HG03103 (cell line): Measurements from ENCODE around the gene OGFRL1.

Experiments
- ATAC-seq: cut with Tn5 transposase; IDR thresholded peaks from one replicate; pipeline ENCODE4 v1.9.1; 2021; ENCODE audit warnings: low read depth; ENCODE audit not compliant: unreplicated experiment

The OGFRL1 gene

GRCh38 chr6:71280701-71281100 is 7.9 kb upstream of the OGFRL1 start:
- no peak for ATAC-seq

- ATAC-seq: no peak
These were observed 3.8 kb upstream of the OGFRL1 start for GRCh38 chr6:71284785-71285184.

GRCh38 chr6:71287038-71287437 is 1.6 kb upstream of the OGFRL1 start:
- no peak for ATAC-seq

GRCh38 chr6:71287926-71288227 is 734 bp upstream of the OGFRL1 start:
- no peak for ATAC-seq

GRCh38 chr6:71289039-71289801 is 609 bp downstream of the OGFRL1 start:
- peak; percentile 22 for ATAC-seq

- no peak for ATAC-seq
These were observed 1.2 kb downstream of the OGFRL1 start for GRCh38 chr6:71289802-71290175.

- no peak for ATAC-seq
These were observed 2.0 kb downstream of the OGFRL1 start for GRCh38 chr6:71290611-71291010.

GRCh38 chr6:71292001-71292400 is 3.4 kb downstream of the OGFRL1 start:
- no peak for ATAC-seq

GRCh38 chr6:71294121-71294523 is 5.5 kb downstream of the OGFRL1 start:
- ATAC-seq: no peak

GRCh38 chr6:71298459-71298858 is 9.8 kb downstream of the OGFRL1 start:
- no peak for ATAC-seq

- ATAC-seq: no peak
These were observed 11.2 kb downstream of the OGFRL1 start for GRCh38 chr6:71299541-71300470.

- no peak for ATAC-seq
These were observed 12.1 kb downstream of the OGFRL1 start for GRCh38 chr6:71300561-71301168.

- ATAC-seq: no peak
These were observed 12.9 kb downstream of the OGFRL1 start for GRCh38 chr6:71301546-71301945.

GRCh38 chr6:71309656-71310055 is 21.0 kb downstream of the OGFRL1 start:
- no peak for ATAC-seq

GRCh38 chr6:71310261-71310660 is 21.6 kb downstream of the OGFRL1 start:
- ATAC-seq: no peak

- no peak for ATAC-seq
These were observed 23.5 kb downstream of the OGFRL1 start for GRCh38 chr6:71312089-71312488.

GRCh38 chr6:71317441-71317840 is 28.8 kb downstream of the OGFRL1 start:
- ATAC-seq: no peak

- no peak for ATAC-seq
These were observed 31.4 kb downstream of the OGFRL1 start for GRCh38 chr6:71320041-71320440.

- ATAC-seq: no peak
These were observed 32.7 kb downstream of the OGFRL1 start for GRCh38 chr6:71321314-71321713.

- ATAC-seq: no peak
These were observed 35.7 kb downstream of the OGFRL1 start for GRCh38 chr6:71324194-71324785.

- no peak for ATAC-seq
These were observed 38.0 kb downstream of the OGFRL1 start for GRCh38 chr6:71326611-71327010.
